GM12892 (cell line): ENCODE measurements around the gene LHX3.

ENCODE experiments used
- POLR2A ChIP-seq: IDR thresholded peaks from 2 replicates; pipeline ENCODE4 v1.6.1; 2011; ENCODE audit warnings: low read depth, low read length, control low read depth
- POLR2AphosphoS5 ChIP-seq: IDR thresholded peaks from 2 replicates; pipeline ENCODE4 v1.6.1; 2011; ENCODE audit warnings: low read depth, low read length, control low read depth

GRCh38 chr9:136173648-136174290 is 31.2 kb downstream of the LHX3 start:
- TF ChIP-seq POLR2A (no peak), POLR2AphosphoS5 (no peak)
